HG03558 (cell line): ENCODE results near the gene ADRB2.

Experiments
- ATAC-seq: cut with Tn5 transposase; IDR thresholded peaks from one replicate; pipeline ENCODE4 v1.9.1; 2021; ENCODE audit warnings: moderate number of reproducible peaks; ENCODE audit not compliant: unreplicated experiment; ENCODE audit errors: extremely low read depth

Gene ADRB2

DNA sequence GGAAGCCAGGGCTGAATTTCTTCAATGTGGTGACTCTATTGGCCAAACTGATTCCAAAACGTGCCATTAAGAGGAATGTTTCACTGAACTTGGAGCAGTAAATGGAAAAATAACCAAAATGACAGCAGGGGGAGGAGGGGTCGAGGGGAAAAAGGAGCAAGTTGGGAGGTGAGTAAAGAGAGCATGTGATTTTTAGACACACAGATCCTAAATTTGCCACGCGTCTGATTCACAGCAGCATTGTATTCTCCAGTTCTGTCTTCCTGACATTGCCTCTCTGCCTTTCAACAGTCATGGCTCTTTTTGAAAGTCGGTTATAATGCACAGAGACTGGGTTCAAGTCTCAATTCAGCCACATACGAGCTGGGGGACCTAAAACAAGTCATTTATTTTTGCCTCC lies 22.0 kb upstream of the ADRB2 start:
- ATAC-seq = no peak

DNA sequence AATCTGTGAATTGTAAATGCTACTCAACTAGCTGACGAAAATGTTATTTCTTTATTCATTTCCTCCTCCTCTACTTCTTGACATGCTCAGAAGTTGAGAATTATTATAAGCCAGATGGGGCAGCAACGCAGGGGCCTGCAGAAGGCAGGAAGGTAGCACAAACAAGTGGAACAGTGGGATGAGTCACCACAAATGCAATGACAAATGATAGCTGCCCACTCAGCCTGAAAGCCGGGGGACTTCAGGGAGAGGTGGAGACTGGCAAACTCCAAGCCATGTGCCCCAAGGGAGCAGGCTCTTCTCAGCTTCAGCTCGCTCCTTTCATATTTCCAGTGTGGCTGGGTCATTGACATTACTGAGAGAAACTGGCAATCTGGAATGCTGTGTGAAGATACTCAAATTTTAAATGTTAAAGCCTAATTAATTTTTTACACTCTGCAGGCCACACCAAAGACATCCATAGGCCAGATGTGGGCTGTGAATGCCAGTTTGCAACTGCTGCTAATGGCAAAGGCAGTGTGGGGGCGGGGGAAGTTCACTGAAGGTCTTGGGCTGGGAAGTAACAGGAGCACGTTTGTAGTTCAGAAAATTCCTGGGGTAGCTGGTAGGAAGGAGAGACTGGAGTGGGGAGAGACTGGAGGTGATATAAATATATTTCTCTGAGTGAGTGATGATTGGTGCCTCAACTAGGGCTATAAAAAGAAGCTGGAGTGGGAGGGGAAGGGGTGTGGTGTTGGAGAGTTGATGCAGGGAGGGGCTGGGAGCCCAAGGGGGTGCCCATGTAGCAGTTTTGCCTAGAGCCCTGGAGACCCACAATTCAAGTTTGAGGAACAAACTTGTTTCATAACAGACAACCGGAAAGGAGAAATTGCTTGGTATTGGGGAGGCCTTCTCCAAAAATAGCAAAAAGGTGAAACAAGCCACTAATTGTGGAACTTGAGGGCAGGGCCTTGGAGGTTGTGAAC lies 20.8 kb upstream of the ADRB2 start:
- peak; percentile 25 for ATAC-seq

DNA sequence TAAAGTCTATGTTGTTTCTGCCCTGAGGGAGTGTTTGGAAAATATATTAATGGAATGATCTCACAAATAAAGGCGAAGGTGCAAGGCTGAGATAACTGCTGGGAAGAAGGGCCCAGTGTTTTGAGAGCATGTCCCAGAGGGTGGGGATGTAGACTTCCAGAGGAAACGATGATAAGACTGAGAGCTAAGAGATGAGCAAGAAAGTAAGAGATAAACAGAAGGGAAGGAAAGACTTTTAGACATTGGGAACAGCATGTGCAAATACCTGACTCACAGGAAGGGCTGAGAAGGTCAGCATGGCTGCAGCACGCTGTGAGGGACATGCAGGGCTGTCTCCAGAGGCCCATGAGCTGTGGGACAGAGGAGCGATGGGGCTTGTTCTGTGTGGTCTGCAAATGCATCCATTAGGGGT lies 19.9 kb upstream of the ADRB2 start:
- ATAC-seq = no peak

DNA sequence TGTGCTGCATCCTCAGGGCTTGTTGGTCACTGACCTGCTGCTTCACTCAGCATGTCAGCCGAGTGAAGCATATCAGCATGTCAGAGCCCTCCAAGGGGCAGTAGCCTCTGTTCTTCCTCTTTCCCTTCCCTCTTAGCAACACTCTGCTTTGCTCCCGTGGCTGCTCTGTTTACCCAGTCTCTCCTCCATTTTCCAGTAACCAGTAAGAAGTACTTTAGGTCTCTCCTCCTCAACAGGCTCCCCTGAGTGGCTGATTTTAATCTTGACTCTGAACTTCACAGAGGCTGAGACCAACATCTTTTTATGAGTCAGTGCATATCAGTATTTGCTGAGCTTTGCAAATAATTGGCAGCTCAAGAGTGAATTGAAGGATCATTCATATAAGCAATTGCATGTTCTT lies 18.6 kb upstream of the ADRB2 start:
- ATAC-seq = no peak

DNA sequence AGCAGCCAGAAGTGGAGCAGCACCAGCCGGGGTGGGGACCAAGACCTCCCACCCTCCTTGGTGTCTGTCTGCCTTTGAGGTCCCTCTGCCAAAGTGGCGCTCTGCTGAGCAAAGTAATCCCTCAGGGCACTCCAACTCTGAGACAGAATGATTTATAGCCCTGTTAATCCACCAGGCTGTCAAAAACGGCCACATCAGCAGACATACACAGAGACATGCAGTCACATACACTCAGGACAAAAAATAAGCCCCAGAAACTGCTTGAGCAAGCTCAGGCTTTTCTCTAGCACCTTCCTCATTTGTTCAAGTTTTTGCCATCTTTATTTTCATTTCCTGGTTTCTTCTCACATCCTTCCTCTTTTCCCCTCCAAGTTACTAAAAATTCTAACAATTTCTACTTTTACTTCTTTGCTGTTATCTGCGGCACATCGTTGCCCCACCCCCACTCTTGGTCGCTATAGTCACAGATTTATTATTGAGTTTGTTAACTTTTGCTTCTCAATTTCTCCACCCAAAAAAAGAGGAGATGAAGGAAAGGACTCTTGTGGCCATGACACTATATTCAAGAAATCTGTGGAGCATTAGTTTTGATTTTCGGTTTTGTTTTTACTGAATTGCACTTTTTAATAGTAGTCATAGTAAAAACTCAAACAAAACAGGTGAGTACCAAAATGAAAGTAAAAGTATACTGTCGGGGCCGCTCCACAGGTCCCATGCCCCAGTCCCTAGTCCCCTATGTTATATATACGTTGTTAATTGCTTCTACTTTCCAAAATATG lies 17.4 kb upstream of the ADRB2 start:
- peak; percentile 43 for ATAC-seq

DNA sequence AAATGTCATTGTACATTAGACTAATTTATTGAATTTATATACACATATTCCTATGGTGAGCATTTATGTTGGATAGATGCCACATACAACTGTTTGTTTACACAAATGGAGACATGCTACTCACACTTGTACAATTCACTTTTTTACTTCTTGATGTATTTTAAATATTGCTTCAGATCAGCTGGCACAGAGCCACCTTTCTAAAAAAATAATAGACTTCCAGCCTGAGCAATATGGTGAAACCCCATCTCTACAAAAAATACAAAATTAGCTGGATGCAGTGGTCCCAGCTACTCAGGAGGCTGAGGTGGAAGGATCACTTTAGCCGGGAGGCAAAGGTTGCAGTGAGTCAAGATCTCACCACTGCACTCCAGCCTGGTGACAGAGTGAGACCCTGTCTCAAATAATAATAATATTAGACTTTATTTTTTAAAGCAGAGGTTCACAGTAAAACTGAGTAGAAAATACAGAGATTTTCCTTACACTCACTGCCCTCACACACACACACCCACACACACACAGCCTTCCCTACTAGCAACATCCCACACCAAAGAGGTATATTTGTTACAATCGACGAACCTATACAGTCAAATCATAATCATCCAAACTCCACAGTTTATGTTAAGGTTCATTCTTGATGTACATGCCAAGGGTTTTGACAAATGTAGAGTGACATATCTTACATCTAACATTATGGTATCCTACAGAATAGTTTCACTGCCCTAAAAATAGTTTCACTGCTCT lies 16.5 kb upstream of the ADRB2 start:
- ATAC-seq = no peak

DNA sequence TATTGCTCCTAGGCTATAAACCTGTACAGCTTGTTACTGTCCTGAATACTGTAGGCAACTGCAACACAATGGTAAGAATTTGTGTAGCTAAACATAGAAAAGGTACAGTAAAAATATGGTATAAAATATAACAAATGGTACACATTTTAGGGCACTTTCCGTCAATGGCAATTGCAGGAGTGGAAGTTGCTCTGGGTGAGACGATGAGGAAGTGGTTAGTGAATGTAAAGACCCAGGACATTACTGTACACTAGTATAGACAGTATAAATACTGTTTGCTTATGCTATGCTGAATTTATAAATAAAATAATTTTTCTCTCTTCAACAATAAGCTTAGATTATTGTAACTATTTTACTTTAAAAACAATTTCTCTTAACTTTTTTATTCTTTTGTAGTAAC lies 15.6 kb upstream of the ADRB2 start:
- no peak for ATAC-seq

DNA sequence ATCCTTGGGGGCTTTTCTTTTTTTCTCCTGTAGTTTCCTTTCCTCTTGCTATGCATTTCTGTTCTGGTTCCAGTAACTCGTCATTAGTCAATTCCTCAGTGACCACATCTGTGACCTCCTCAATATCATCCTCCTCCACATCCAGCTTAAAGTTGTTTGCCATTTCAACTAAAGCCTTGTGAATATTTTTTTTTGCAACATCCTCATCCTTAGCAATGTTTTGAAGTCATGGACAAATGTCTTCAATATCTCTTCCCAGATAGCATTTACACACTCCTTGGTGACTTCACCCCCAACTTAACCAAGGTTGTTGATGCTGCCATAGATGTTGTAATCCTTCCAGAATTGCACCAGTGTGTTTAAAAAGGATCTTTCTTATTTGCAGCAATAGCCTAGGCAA lies 14.7 kb upstream of the ADRB2 start:
- ATAC-seq = no peak

DNA sequence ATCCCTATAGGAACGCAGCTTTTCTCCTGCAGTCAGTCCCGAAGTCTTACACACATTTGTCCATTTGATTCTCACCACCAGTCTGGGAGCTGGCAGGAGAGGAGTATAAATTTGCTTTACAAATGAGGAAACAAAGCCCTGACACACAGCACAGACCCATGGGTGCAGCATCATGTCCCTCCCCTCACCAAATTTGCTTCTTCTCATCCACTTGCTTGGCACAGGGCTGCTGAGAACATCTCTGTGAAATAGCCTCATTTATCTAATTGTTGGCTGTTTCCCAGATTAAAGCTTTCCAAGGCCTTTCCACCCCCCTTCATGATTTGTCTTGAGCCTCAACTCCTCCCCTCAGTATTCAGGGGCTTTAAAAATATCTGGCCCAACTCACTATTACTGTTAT lies 11.3 kb upstream of the ADRB2 start:
- ATAC-seq = no peak

DNA sequence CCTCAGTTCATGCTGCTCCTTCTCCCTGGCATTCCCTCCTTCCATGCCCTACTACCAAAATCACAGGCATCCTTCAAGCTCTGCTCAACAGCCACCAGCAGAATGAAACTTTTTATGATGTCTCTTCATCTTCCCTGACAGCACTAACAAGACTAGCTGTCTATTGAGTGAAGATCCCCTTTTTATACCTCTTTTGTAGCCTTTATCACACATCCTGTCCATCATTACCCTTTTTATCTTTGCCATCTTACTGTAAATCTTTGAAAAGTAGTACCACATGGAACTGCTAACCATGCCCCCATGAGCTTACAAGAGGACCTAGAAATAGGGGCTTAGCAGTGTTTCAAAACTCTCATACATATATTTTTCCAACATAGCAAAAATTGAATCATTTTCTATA lies 10.8 kb upstream of the ADRB2 start:
- ATAC-seq = no peak

DNA sequence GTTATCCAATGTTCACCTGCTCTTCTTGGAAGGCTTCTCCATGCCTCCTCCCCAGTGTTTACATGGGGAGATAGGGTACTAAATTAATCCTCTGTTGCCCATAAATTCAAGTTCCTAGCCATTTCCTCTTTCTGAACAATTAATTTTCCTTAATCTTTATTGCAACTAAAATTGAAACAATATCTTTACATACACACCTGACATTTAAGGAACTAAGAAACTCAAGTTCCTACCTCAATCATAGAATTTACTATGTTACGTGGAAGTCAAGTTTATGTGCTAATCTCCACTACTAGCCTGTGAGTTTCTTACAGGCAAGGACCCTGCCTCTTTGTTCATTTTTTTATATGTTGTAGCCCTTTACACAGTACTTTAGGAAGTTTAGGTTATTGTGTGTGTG lies 10.1 kb upstream of the ADRB2 start:
- ATAC-seq = no peak

DNA sequence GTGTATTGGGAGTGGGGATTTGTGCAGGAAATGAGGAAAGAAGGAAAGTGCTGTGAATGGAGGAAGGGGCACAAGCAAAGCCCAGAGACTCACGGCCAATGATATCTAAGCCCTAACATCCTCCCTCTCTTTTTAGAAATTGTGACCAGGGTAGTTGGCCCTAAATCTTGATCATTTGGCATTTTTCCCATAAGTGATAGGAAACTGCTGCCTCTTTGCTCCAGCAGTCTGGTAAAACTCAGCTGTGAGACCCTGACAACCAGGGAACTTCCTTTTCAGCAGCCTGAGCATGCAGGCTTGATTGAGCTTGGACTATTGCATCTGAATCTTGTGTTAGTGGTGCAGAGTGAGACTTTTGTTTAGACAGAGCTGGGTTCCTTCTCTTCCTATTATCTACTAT lies 9.6 kb upstream of the ADRB2 start:
- ATAC-seq = no peak

DNA sequence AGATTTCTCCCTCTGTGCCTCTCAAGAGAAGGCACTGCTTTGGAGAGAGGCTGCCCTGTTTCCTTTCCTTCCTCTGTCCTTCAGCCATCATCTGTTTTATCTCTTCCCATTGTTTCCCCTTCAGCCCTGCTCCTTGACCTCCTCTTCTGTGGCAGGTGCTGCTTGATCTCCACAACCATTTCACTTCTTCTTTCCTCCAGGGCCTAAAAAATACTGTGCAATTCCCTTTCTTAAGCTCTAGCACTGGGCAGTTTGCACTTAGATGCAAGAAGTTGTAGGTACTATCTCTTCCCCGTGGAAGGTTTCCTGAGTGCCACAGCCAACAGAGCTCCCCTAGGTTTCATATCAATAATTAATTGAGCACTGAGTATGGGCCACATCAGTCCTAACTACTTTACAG lies 8.8 kb upstream of the ADRB2 start:
- ATAC-seq = no peak

DNA sequence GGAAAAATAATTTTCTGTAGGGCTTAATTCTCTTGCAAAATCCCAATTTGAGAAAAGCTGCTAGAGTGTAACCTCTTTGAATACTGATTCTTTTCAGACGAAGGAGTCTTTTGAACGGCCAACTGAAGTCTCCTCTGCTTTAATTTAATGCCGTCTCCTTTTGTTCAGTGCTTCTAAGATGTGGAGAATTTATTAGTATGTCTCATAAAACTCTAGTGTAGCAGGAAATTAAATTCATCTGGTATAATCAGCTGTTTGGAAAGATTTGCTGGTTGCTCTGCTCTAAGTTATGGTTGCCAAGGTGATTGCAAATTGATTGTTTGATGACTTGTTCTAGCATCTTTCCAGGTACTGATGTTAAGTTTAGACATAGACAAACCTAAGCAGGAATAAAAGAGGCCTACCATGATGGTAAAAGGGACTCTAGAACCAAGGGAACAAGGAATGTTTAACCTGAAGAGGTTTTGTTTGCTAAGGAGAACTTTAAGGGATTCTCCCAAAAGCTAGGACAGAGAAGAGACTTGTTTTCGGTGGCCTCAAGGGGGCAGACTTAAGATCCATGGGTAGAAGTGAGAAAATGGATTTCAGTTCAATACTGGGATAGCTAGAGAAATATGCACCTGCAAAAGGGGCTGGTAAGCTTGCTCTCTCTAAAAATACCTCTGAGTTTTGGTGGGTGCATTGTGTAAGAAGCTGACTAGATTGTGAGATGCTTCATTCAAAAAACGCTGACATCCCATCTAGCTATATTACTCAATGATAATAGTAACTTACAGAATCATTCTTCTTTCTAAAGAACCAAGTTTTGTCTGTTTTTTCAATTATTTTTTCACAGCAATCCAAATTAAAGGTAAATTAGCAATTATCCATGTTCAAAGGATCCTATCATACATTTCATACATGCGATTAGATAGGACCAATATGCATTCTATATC lies 5.7 kb upstream of the ADRB2 start:
- no peak for ATAC-seq

DNA sequence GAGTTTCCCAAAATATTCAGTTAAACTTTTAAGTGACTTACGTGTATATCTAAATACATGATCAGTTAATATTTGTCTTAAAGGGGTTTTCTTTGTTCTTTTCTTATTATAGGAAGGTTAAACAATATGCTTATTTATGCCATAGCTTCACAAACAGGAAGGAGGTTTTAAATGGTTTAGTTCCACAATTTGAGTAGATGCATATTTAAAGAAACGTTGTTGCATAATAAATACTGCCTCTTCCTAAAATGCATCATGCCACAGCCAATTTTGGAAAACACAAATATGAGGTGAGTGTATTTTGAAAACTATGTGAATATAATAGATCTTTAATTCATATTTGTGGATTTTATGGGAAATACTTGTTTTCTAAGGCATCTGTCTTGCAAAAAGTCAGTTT lies 2.5 kb upstream of the ADRB2 start:
- no peak for ATAC-seq

DNA sequence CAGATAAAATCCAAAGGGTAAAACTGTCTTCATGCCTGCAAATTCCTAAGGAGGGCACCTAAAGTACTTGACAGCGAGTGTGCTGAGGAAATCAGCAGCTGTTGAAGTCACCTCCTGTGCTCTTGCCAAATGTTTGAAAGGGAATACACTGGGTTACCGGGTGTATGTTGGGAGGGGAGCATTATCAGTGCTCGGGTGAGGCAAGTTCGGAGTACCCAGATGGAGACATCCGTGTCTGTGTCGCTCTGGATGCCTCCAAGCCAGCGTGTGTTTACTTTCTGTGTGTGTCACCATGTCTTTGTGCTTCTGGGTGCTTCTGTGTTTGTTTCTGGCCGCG lies 727 bp upstream of the ADRB2 start:
- ATAC-seq = no peak

DNA sequence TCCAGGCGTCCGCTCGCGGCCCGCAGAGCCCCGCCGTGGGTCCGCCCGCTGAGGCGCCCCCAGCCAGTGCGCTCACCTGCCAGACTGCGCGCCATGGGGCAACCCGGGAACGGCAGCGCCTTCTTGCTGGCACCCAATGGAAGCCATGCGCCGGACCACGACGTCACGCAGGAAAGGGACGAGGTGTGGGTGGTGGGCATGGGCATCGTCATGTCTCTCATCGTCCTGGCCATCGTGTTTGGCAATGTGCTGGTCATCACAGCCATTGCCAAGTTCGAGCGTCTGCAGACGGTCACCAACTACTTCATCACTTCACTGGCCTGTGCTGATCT lies 294 bp downstream of the ADRB2 start:
- ATAC-seq = no peak

DNA sequence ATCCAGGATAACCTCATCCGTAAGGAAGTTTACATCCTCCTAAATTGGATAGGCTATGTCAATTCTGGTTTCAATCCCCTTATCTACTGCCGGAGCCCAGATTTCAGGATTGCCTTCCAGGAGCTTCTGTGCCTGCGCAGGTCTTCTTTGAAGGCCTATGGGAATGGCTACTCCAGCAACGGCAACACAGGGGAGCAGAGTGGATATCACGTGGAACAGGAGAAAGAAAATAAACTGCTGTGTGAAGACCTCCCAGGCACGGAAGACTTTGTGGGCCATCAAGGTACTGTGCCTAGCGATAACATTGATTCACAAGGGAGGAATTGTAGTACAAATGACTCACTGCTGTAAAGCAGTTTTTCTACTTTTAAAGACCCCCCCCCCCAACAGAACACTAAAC lies 1.3 kb downstream of the ADRB2 start:
- no peak for ATAC-seq

DNA sequence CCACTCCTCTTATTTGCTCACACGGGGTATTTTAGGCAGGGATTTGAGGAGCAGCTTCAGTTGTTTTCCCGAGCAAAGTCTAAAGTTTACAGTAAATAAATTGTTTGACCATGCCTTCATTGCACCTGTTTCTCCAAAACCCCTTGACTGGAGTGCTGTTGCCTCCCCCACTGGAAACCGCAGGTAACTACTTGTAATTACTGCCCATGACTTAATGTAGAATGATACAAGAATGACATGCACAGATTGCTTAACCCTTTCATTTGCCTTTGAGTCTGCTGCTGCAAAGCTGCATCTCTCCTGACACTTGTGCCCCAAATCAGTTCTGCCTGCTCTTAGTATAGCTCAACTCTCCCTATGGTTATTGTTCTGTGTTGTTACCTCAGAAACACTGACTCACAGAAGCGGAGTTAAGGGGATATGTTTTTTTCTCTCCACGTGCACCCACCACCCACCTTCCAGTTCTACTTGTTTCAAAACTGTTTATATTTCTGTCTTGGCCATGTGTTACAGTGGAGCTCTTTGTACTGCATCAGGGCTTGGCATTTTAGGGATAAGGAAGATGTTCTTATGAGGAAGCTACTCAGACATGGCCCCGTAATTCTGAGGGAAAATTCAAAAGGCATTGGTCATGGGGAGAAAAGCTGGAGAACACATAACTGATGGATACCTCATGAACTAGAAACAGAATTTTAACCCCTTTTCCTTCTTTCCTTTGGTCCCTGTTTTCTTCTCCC lies 2.3 kb downstream of the ADRB2 start:
- no peak for ATAC-seq

DNA sequence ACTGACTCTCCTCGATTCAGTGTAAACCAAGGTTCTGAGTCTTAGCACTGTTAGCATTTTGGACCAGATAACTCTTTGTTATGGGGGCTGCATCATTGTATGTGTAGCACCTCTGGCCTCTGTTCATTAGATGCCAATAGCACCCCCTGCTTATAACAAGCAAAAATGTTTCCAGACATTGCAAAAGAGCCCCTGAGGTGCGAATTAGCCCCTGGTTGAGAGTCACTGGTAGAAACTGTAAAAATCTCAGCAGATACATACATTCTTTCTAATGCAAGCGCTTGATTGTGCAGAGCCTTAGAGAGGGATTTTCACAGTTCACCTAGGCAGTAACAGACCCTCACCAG lies 2.8 kb downstream of the ADRB2 start:
- no peak for ATAC-seq
